ENCODE measurements around the gene CHPT1.

DNA sequence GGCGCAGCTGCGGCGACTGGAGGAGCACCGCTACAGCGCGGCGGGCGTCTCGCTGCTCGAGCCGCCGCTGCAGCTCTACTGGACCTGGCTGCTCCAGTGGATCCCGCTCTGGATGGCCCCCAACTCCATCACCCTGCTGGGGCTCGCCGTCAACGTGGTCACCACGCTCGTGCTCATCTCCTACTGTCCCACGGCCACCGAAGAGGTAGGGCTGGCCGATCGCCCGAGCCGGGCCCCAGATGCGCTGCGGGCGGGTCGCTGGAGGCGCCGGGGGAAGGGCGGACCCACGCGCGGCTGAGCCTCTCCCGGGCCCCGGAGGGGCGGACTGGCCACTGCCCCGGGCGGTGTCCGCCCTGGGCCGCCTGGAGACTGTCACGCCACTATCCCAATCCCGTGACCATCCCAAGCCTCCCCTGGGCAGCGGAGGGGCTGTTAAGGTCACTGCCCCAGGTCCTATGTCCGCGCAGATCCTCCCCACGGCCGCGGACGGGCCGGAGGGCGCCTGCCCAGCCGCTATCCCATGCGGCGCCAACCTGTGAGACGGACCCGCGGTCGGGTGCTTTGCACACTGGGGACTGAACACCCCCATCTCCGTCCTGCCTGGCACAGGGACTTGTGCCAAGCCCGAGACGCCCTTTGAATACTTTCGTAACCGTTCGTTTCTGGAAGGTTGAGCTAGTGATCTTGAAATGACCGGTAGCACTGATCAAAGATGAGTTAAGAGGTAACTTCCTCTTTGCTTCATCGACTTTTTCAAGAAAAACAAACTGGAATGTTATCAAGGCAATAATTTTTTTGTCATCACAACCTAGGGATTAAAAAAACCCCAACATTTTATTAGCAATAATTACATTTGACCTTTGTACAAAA is 725 bp downstream of the CHPT1 start:
- TF ChIP-seq, protein P1, sequence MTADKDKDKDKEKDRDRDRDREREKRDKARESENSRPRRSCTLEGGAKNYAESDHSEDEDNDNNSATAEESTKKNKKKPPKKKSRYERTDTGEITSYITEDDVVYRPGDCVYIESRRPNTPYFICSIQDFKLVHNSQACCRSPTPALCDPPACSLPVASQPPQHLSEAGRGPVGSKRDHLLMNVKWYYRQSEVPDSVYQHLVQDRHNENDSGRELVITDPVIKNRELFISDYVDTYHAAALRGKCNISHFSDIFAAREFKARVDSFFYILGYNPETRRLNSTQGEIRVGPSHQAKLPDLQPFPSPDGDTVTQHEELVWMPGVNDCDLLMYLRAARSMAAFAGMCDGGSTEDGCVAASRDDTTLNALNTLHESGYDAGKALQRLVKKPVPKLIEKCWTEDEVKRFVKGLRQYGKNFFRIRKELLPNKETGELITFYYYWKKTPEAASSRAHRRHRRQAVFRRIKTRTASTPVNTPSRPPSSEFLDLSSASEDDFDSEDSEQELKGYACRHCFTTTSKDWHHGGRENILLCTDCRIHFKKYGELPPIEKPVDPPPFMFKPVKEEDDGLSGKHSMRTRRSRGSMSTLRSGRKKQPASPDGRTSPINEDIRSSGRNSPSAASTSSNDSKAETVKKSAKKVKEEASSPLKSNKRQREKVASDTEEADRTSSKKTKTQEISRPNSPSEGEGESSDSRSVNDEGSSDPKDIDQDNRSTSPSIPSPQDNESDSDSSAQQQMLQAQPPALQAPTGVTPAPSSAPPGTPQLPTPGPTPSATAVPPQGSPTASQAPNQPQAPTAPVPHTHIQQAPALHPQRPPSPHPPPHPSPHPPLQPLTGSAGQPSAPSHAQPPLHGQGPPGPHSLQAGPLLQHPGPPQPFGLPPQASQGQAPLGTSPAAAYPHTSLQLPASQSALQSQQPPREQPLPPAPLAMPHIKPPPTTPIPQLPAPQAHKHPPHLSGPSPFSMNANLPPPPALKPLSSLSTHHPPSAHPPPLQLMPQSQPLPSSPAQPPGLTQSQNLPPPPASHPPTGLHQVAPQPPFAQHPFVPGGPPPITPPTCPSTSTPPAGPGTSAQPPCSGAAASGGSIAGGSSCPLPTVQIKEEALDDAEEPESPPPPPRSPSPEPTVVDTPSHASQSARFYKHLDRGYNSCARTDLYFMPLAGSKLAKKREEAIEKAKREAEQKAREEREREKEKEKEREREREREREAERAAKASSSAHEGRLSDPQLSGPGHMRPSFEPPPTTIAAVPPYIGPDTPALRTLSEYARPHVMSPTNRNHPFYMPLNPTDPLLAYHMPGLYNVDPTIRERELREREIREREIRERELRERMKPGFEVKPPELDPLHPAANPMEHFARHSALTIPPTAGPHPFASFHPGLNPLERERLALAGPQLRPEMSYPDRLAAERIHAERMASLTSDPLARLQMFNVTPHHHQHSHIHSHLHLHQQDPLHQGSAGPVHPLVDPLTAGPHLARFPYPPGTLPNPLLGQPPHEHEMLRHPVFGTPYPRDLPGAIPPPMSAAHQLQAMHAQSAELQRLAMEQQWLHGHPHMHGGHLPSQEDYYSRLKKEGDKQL (CRISPR knock-in tag; IDR thresholded peaks at IDR 0.05; ENCODE audit: low read depth), result no peak
- TF ChIP-seq, protein P2, sequence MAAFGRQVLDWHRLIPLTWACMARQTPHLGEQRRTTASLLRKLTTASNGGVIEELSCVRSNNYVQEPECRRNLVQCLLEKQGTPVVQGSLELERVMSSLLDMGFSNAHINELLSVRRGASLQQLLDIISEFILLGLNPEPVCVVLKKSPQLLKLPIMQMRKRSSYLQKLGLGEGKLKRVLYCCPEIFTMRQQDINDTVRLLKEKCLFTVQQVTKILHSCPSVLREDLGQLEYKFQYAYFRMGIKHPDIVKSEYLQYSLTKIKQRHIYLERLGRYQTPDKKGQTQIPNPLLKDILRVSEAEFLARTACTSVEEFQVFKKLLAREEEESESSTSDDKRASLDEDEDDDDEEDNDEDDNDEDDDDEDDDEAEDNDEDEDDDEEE (CRISPR knock-in tag; IDR thresholded peaks at IDR 0.05), result no peak
- TF ChIP-seq, protein P3, sequence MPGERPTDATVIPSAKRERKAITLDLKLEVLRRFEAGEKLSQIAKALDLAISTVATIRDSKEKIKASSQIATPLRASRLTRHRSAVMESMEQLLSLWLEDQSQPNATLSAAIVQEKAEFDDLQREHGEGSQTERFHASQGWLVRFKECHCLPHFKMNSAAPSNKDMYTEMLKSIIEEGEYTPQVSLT (CRISPR knock-in tag; IDR thresholded peaks at IDR 0.05; ENCODE audit: borderline replicate concordance, low read depth), result no peak
- TF ChIP-seq, protein P4, sequence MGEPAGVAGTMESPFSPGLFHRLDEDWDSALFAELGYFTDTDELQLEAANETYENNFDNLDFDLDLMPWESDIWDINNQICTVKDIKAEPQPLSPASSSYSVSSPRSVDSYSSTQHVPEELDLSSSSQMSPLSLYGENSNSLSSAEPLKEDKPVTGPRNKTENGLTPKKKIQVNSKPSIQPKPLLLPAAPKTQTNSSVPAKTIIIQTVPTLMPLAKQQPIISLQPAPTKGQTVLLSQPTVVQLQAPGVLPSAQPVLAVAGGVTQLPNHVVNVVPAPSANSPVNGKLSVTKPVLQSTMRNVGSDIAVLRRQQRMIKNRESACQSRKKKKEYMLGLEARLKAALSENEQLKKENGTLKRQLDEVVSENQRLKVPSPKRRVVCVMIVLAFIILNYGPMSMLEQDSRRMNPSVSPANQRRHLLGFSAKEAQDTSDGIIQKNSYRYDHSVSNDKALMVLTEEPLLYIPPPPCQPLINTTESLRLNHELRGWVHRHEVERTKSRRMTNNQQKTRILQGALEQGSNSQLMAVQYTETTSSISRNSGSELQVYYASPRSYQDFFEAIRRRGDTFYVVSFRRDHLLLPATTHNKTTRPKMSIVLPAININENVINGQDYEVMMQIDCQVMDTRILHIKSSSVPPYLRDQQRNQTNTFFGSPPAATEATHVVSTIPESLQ (CRISPR knock-in tag; conservative IDR thresholded peaks at IDR 0.05), result no peak
- no peak for TF ChIP-seq HMGA1 (CRISPR knock-in tag; conservative IDR thresholded peaks at IDR 0.05)
- TF ChIP-seq JUN (CRISPR knock-in tag; IDR thresholded peaks at IDR 0.05), result no peak
